ENCODE data around the gene CD81.

Gene CD81

DNA sequence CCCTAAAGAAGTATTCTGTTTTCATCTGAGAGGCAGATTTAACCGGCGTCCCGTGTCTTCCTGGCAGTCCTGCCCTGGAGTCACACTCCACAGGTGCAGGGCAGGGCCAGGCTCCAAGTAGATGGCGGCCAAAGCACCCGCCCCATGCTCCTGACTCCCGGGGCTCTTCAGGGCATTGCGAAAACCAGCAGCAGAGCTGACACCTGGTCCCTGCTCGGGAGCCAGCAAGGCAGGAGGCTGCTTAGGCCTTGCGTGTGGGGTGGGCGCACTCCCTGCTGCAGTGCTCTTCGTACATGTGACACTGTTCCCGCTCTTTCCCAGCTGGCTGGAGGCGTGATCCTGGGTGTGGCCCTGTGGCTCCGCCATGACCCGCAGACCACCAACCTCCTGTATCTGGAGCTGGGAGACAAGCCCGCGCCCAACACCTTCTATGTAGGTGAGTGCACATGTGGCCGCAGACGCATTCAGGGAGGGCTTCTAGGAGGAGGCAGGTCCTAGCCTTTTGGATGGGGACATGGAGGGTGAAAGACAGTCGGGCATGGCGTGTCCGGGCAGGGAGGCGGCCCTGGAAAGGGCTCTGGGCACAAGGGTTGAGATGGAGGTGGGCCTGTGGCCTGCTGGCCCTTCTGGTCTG, 13.1 kb downstream of the CD81 start:
- no peaks in the 10 kb centered on the region for H3K27me3 Mint-ChIP-seq
- peak overlapping the region; percentile 52 for H3K27ac Mint-ChIP-seq
- peaks cover 40% of the 10 kb centered on the region for H3K4me1 Mint-ChIP-seq
- no peak overlapping the region for H3K4me3 Mint-ChIP-seq
- no peaks in the 10 kb centered on the region for H3K36me3 Mint-ChIP-seq
- no peaks in the 10 kb centered on the region for H3K9me3 Mint-ChIP-seq

DNA sequence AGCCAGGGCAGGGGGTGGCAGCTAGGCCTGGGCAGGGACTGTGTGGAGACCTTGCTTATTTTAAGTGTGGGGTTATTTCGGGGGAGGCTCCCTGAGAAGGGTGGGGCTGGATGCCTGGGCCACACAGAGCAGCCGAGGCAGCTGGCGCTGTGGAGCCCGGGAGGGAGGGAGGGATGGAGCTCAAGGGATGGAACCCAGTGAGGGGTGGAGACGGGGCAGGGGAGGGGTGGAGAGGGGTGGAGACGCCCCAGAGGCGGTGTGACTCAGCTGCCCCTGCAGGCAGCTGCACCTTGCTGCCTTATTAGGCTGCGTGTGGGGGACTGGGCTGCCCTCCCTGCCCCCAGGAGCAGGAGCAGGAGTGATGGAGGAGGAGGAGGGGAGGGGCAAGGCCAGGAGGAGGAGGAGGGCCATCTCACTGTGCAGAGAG, 13.6 kb downstream of the CD81 start:
- Mint-ChIP-seq H3K27ac (no peak overlapping the region), H3K36me3 (no peaks in the 10 kb centered on the region)

DNA sequence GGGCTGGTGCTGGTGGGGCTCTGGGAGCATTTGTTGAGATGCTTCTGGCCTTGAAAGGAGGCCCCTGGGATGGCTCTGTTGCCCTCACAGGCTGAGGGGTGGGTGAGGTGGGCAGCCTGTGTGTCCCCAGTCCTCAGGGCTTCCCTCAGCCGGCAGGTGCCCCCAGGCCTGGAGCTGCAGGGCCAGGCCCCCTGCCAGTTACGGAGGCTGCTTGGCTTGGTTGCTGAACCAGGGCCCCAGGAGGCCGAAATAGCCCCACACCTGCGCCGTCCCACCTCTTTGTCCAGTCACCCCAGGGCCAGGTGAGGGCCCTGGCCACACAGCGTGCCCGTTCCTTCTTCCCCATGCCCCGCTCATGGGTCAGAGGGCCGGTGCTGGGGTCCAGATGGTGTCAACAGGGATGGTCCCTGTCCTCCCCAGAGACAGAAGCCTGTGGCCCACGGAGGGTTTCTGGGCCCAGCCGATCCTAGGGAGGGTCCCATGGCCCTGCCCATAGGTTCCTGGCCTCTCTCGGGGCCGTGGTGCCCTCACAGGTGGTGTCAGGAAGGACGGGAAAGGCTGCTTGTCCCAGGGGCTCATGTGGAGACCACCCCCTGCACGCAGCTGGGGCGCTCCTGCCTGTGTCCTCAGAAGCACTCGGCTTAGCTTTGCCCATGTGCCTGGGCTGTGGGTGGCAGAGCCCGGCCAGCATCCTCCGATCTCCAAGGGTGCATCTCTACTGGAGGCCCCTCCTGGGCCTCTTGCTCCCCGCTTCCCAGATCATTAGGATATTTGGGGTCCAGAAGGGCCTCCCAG, 14.3 kb downstream of the CD81 start:
- Mint-ChIP-seq H3K27me3 (no peaks in the 10 kb centered on the region), H3K4me1 (peaks cover 28% of the 10 kb centered on the region)

More for the DNA sequence above, 13.6 kb downstream of the CD81 start:
- H3K4me3 Mint-ChIP-seq: no peak overlapping the region
- H3K4me1 Mint-ChIP-seq: peaks cover 34% of the 10 kb centered on the region
- no peaks in the 10 kb centered on the region for H3K9me3 Mint-ChIP-seq
- no peaks in the 10 kb centered on the region for H3K27me3 Mint-ChIP-seq

DNA sequence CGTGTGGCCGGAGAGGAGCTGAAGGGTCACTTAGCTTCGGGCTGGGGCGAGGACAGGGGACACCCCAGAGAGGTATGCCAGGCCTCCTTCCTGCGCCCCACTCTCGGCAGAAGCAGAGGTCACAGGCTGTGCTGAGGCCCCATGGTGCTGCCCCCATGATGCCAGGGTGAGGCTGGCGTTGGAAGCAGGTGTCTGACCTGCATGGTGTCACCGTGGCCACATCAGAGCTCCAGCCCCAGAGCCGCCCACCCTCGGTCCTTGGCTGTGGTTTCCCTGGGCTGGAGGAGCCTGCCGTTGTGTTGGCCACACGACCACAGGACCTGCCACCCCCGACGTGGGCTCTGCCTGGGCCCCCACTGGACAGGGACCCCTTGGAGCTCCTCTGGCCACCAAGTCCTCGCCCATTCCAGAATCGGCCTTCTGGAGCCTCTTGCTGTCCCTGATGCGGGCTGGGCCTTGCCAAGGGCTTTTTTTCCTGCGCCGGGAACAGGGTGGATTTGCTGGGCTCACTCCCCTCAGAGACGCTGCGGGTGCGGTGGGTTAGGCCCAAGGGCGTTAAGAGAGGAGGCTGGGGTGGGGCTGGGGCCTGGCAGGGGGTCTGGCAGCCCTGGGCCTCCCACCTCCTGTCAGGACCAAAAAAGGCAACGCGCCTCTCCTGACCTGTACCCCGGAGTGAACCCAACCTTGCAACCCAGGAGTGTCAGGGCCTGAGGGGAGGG, 15.3 kb downstream of the CD81 start:
- no peaks in the 10 kb centered on the region for H3K36me3 Mint-ChIP-seq
- H3K4me3 Mint-ChIP-seq: no peak overlapping the region
- no peak overlapping the region for H3K27ac Mint-ChIP-seq
- no peaks in the 10 kb centered on the region for H3K9me3 Mint-ChIP-seq
- H3K4me1 Mint-ChIP-seq: peaks cover 19% of the 10 kb centered on the region
- no peaks in the 10 kb centered on the region for H3K27me3 Mint-ChIP-seq

More for the DNA sequence above, 14.3 kb downstream of the CD81 start:
- H3K27ac Mint-ChIP-seq: no peak overlapping the region
- H3K36me3 Mint-ChIP-seq: no peaks in the 10 kb centered on the region
- no peak overlapping the region for H3K4me3 Mint-ChIP-seq
- no peaks in the 10 kb centered on the region for H3K9me3 Mint-ChIP-seq

DNA sequence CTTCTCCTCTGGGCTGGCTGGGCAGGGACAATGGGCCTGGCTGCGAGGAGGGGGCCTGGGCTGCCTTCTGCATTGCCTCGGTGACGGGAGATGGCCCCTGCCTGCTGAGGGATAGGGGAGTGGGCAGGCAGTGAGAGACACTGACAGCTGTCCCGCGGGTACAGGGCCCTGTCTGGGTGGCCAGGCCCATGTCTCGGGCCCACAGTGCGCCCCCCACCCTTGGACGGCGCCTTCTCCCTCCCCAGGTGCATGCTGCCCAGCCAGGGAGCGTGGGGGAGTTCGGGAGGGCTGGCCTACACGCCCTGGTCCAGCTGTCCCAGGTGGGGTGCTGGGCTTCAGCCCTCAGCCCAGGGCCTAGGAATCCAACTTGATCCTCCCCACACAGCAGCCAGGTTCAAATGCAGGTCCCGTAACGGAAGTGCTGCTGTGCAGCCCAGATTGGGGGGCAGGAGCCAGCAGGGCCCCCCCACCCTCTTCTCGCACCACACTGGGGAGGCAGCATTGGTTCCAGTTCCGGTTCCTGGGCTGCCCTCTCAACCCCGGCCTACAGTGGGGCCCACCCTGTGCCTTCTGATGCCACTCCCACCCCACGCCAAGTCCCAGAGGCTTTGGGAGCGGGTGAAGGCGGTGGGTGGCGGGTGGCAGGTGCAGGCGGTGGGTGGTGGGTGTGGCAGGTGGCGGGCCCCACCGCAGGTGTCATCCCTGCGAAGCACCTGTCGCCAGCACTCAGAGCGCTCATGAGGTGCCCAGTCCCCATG, 16.2 kb downstream of the CD81 start:
- H3K27ac Mint-ChIP-seq: no peak overlapping the region
- no peaks in the 10 kb centered on the region for H3K9me3 Mint-ChIP-seq
- H3K27me3 Mint-ChIP-seq: no peaks in the 10 kb centered on the region
- no peak overlapping the region for H3K4me3 Mint-ChIP-seq
- H3K4me1 Mint-ChIP-seq: peaks cover 16% of the 10 kb centered on the region
- H3K36me3 Mint-ChIP-seq: no peaks in the 10 kb centered on the region

DNA sequence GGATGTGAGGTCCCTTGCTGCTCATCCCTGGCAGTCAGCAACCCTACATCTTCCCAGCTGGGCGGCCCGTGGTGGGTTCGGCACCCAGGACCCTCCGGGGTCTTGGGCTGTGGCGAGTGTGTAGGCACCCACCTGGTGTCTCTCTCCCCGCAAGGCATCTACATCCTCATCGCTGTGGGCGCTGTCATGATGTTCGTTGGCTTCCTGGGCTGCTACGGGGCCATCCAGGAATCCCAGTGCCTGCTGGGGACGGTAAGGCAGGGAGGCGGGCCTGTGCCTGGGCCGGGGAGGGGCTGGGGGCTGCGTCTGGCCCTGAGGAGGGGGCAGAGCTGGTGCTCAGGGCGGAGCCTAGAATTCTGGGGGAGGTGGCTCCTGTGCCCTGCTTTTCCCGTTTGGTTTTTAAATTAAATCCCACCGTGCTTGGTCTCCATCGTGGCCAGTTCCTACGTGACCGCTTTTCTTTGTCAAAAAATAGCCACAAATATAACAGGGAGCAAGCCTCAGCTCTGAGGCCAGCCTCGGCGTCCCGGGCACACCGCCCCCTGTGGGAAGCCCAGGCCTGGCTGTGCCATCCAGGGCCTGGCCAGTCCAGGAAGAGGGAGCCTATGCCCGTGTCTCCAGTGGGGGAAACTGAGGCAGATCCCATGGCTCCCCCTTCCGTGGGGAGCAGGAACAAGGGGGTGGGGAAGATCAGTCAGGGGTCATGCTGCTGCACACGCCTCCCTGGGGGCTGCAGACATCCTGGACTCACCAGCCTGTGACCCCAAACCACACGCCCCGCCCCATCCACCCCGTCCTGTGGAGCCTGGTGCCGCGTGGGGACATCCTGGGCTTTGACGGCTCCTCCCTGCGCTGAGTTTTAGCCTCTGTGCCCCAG, 17.1 kb downstream of the CD81 start:
- no peak overlapping the region for H3K4me3 Mint-ChIP-seq
- H3K36me3 Mint-ChIP-seq: no peaks in the 10 kb centered on the region

DNA sequence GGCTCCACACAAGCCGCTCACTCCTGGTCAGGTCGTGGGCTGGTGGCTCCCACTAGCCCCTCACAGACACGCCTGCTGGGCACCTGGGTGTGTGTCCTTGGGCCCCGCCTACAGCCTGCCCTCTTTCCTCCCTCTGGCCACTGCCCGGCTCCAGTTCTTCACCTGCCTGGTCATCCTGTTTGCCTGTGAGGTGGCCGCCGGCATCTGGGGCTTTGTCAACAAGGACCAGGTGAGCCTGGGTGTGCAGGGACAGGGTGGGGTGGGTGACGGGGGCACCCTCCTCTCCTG, 17.7 kb downstream of the CD81 start:
- H3K36me3 Mint-ChIP-seq: no peaks in the 10 kb centered on the region
- H3K27me3 Mint-ChIP-seq: no peaks in the 10 kb centered on the region
- H3K27ac Mint-ChIP-seq: no peak overlapping the region
- H3K9me3 Mint-ChIP-seq: no peaks in the 10 kb centered on the region
- peaks cover 11% of the 10 kb centered on the region for H3K4me1 Mint-ChIP-seq
- no peak overlapping the region for H3K4me3 Mint-ChIP-seq

More for the DNA sequence above, 17.1 kb downstream of the CD81 start:
- Mint-ChIP-seq H3K9me3 (no peaks in the 10 kb centered on the region), H3K27me3 (no peaks in the 10 kb centered on the region), H3K4me1 (peaks cover 13% of the 10 kb centered on the region), H3K27ac (no peak overlapping the region)

DNA sequence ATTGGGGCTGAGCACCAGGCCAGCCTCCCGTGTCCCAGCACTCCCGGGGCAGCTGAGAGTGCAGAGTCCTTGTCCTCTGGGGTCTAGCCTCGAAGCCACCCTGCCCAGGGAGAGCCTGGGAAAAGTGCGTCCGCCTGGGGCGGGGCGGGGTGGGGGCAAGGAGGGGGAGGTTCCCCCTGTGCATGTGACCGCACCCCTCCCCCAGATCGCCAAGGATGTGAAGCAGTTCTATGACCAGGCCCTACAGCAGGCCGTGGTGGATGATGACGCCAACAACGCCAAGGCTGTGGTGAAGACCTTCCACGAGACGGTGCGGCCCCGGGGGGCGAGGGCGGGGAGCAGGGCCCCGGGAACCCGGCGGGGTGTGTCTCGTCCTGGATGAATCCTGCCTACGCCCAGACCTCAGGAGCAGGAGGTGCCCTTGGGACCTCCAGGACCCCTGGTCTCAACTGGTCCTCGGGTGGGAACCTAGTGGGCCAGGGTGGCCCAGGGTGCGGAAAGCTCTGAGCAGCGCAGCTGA, 18.2 kb downstream of the CD81 start:
- Mint-ChIP-seq H3K9me3 (no peaks in the 10 kb centered on the region), H3K4me1 (peaks cover 10% of the 10 kb centered on the region), H3K4me3 (no peak overlapping the region), H3K27ac (no peak overlapping the region), H3K36me3 (no peaks in the 10 kb centered on the region), H3K27me3 (no peaks in the 10 kb centered on the region)

DNA sequence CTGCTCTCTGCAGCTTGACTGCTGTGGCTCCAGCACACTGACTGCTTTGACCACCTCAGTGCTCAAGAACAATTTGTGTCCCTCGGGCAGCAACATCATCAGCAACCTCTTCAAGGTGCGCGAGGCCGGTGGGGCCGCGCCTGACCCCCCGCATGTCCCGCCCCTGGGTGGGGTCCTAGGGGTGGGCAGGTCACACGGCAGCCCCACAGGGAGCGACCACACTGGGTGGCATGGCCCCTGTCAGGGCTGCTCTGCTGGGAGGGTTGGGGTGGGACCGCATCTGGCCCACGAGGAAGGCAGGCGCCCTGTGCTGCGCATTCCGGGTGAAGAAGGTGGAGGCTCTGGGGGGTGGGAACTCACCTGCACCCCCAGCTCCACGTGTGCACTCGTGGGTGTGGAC, 18.7 kb downstream of the CD81 start:
- no peak overlapping the region for H3K4me3 Mint-ChIP-seq
- H3K36me3 Mint-ChIP-seq: no peaks in the 10 kb centered on the region
- H3K9me3 Mint-ChIP-seq: no peaks in the 10 kb centered on the region
- H3K27ac Mint-ChIP-seq: no peak overlapping the region
- no peaks in the 10 kb centered on the region for H3K27me3 Mint-ChIP-seq
- peaks cover 11% of the 10 kb centered on the region for H3K4me1 Mint-ChIP-seq

DNA sequence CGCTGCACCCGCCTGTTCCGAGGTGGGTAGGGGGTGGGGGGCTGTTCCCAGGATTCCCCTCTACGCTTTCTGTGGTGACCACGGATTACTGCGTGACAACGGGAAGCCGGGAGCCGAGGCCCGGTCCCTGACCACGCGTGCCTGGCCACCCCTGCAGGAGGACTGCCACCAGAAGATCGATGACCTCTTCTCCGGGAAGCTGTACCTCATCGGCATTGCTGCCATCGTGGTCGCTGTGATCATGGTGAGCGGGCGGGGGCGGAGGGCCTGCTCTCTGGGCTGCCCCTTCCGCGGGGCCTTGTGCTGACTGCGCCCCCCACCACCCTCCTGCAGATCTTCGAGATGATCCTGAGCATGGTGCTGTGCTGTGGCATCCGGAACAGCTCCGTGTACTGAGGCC, 19.4 kb downstream of the CD81 start:
- Mint-ChIP-seq H3K9me3 (no peaks in the 10 kb centered on the region), H3K27ac (no peak overlapping the region), H3K4me1 (peaks cover 14% of the 10 kb centered on the region), H3K36me3 (no peaks in the 10 kb centered on the region), H3K27me3 (no peaks in the 10 kb centered on the region), H3K4me3 (no peak overlapping the region)

DNA sequence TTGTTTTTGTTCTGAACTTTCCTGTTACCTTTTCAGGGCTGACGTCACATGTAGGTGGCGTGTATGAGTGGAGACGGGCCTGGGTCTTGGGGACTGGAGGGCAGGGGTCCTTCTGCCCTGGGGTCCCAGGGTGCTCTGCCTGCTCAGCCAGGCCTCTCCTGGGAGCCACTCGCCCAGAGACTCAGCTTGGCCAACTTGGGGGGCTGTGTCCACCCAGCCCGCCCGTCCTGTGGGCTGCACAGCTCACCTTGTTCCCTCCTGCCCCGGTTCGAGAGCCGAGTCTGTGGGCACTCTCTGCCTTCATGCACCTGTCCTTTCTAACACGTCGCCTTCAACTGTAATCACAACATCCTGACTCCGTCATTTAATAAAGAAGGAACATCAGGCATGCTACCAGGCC, 19.9 kb downstream of the CD81 start:
- Mint-ChIP-seq H3K4me1 (peaks cover 15% of the 10 kb centered on the region), H3K27me3 (no peaks in the 10 kb centered on the region), H3K4me3 (no peak overlapping the region), H3K9me3 (no peaks in the 10 kb centered on the region), H3K27ac (no peak overlapping the region), H3K36me3 (no peaks in the 10 kb centered on the region)

DNA sequence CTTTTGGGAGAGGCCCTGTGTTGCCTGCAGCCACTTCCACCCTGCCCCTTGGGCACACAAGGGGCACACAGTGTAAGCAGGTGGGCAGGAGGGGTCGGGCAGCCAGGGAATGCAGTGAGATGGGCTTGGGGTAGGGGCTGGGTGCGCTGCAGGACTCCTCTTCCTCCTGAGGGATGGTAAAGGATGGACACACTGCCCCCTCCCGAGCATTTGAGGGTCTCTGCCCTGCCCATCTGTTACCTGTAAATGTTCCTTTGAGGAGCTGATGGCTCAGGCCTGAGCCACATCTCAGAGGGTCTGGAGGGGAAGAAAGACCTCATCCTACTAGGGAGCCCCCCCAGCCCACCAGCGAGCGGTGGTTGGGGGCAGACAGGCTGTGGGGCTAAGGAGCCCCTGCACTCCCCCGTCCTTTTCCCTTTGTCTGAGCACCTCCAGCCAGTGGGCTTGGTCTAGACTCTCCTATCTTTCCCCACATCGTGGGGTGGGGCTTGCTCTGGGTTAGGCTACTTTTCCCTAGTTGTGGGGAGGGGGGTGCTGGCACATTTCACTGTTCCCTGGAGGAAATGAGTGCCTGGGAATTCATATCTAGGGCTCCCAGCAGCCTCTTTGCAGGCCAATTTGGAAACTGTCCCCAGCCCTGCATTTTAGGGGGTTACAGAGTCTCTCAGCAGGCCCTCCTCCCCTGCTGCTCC, 21.7 kb downstream of the CD81 start:
- no peak overlapping the region for H3K27ac Mint-ChIP-seq
- H3K27me3 Mint-ChIP-seq: no peaks in the 10 kb centered on the region
- peak overlapping the region; percentile 94 for H3K4me3 Mint-ChIP-seq

DNA sequence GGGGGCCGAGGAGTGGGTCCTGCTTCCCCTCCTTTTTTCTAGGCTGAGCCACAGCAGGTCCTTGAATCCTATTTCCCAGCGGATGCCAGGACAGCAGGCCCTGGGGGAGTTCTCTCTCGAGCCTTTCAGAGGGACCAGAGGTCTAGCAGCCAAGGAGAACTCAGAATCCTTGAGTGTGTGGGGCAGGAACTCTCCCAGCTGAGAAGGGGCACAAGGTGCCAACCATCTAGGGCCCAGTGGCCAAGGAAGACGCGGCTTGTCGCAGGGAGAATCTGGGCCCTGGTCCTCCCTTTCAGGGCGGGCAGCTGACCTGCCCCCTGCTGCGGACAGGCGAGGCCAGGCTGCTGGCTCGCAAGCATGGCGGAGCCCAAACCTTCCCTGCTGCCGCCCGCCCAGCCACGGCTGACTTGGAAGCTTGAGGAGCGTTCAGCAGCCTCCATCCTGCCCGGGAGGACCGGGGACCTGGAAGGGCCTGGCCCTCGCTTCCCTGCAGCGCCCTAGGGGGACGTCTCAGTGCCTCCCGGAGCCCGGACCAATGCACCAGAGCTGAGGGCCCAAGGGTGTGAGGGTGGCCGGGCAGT, 22.5 kb downstream of the CD81 start:
- H3K4me3 Mint-ChIP-seq: peak overlapping the region; percentile 94
- no peaks in the 10 kb centered on the region for H3K36me3 Mint-ChIP-seq
- no peaks in the 10 kb centered on the region for H3K27me3 Mint-ChIP-seq
- peak overlapping the region; percentile 46 for H3K27ac Mint-ChIP-seq
- no peaks in the 10 kb centered on the region for H3K9me3 Mint-ChIP-seq
- peaks cover 20% of the 10 kb centered on the region for H3K4me1 Mint-ChIP-seq

More for the DNA sequence above, 21.7 kb downstream of the CD81 start:
- Mint-ChIP-seq H3K36me3 (no peaks in the 10 kb centered on the region), H3K4me1 (peaks cover 20% of the 10 kb centered on the region), H3K9me3 (no peaks in the 10 kb centered on the region)
